Measurements from ENCODE around the gene MRPL47.
A peak's percentile ranks its signal among the peaks of the same experiment; 100 is the strongest.

The MRPL47 gene

GRCh38 chr3:179591313-179591712 is 13.1 kb downstream of the MRPL47 start:
- DNase-seq (ENCODE audit: low spot score): no peak

GRCh38 chr3:179590669-179591068 is 13.8 kb downstream of the MRPL47 start:
- no peak for DNase-seq (ENCODE audit: low spot score)

GRCh38 chr3:179589143-179589542 is 15.3 kb downstream of the MRPL47 start:
- no peak for DNase-seq (ENCODE audit: low spot score)

GRCh38 chr3:179580992-179581391 is 23.4 kb downstream of the MRPL47 start:
- no peak for DNase-seq (ENCODE audit: low spot score)

GRCh38 chr3:179565496-179565895 is 38.9 kb downstream of the MRPL47 start:
- no peak for DNase-seq (ENCODE audit: low spot score)

GRCh38 chr3:179563271-179563783 is 41.1 kb downstream of the MRPL47 start:
- peak; percentile 77 for DNase-seq (ENCODE audit: low spot score)

- peak; percentile 100 for DNase-seq (ENCODE audit: low spot score)
These were observed 41.7 kb downstream of the MRPL47 start, which contains the start of gene ACTL6A for GRCh38 chr3:179562591-179563270. Gene ACTL6A, plus strand, starts transcription at chr3:179562926. Its CDS starts 167 bp downstream, at chr3:179563093.

- DNase-seq (ENCODE audit: low spot score): no peak
These were observed 43.6 kb downstream of the MRPL47 start for GRCh38 chr3:179560791-179561190.

GRCh38 chr3:179558742-179559364 is 45.6 kb downstream of the MRPL47 start:
- DNase-seq (ENCODE audit: low spot score): peak; percentile 81

- no peak for DNase-seq (ENCODE audit: low spot score)
These were observed 52.9 kb downstream of the MRPL47 start for GRCh38 chr3:179551349-179552105.

GRCh38 chr3:179546814-179547241 is 57.6 kb downstream of the MRPL47 start:
- DNase-seq (ENCODE audit: low spot score): no peak

- no peak for DNase-seq (ENCODE audit: low spot score)
These were observed 59.3 kb downstream of the MRPL47 start for GRCh38 chr3:179544981-179545645.

GRCh38 chr3:179542375-179542774 is 62.1 kb downstream of the MRPL47 start:
- no peak for DNase-seq (ENCODE audit: low spot score)

- no peak for DNase-seq (ENCODE audit: low spot score)
These were observed 62.8 kb downstream of the MRPL47 start for GRCh38 chr3:179541596-179541995.

- no peak for DNase-seq (ENCODE audit: low spot score)
These were observed 63.3 kb downstream of the MRPL47 start for GRCh38 chr3:179541094-179541493.
